ENCODE results near the gene ZNF655.

DNA sequence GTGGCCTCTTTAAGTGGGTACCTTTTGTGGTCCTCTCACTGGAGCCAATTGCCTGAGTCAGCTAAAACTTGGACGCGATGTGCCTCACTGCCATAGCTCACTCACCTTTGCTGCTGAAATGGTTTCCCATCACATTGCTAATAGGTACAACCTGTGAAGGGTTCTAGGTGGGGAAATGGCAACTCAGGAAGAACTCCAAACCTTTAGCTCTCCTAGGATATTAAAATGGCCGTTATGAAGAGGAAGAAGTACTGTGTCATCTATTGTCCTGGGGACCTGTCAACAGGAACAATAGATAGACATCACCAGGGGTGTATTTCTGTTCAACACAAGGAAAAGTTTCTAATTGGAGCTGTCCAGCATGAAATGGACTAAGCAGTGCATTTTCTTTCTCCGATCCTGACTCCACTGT, 1.2 kb upstream of the ZNF655 start:
- TF ChIP-seq, protein P1, sequence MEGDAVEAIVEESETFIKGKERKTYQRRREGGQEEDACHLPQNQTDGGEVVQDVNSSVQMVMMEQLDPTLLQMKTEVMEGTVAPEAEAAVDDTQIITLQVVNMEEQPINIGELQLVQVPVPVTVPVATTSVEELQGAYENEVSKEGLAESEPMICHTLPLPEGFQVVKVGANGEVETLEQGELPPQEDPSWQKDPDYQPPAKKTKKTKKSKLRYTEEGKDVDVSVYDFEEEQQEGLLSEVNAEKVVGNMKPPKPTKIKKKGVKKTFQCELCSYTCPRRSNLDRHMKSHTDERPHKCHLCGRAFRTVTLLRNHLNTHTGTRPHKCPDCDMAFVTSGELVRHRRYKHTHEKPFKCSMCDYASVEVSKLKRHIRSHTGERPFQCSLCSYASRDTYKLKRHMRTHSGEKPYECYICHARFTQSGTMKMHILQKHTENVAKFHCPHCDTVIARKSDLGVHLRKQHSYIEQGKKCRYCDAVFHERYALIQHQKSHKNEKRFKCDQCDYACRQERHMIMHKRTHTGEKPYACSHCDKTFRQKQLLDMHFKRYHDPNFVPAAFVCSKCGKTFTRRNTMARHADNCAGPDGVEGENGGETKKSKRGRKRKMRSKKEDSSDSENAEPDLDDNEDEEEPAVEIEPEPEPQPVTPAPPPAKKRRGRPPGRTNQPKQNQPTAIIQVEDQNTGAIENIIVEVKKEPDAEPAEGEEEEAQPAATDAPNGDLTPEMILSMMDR (tag by site-specific recombination; IDR thresholded peaks at IDR 0.05): no peak
- TF ChIP-seq KLF10 (tag by site-specific recombination; IDR thresholded peaks at IDR 0.05): no peak
- TF ChIP-seq ZNF350 (tag by site-specific recombination; IDR thresholded peaks at IDR 0.05): no peak
- TF ChIP-seq MZF1 (tag by site-specific recombination; IDR thresholded peaks at IDR 0.05; ENCODE audit: borderline replicate concordance): no peak
- TF ChIP-seq KLF1 (tag by site-specific recombination; IDR thresholded peaks at IDR 0.05): no peak
- no peak for TF ChIP-seq ZNF561 (tag by site-specific recombination; IDR thresholded peaks at IDR 0.05; ENCODE audit: borderline replicate concordance)
- TF ChIP-seq, protein P2, sequence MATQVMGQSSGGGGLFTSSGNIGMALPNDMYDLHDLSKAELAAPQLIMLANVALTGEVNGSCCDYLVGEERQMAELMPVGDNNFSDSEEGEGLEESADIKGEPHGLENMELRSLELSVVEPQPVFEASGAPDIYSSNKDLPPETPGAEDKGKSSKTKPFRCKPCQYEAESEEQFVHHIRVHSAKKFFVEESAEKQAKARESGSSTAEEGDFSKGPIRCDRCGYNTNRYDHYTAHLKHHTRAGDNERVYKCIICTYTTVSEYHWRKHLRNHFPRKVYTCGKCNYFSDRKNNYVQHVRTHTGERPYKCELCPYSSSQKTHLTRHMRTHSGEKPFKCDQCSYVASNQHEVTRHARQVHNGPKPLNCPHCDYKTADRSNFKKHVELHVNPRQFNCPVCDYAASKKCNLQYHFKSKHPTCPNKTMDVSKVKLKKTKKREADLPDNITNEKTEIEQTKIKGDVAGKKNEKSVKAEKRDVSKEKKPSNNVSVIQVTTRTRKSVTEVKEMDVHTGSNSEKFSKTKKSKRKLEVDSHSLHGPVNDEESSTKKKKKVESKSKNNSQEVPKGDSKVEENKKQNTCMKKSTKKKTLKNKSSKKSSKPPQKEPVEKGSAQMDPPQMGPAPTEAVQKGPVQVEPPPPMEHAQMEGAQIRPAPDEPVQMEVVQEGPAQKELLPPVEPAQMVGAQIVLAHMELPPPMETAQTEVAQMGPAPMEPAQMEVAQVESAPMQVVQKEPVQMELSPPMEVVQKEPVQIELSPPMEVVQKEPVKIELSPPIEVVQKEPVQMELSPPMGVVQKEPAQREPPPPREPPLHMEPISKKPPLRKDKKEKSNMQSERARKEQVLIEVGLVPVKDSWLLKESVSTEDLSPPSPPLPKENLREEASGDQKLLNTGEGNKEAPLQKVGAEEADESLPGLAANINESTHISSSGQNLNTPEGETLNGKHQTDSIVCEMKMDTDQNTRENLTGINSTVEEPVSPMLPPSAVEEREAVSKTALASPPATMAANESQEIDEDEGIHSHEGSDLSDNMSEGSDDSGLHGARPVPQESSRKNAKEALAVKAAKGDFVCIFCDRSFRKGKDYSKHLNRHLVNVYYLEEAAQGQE (tag by site-specific recombination; IDR thresholded peaks at IDR 0.05): peak; percentile 91
- TF ChIP-seq KLF9 (tag by site-specific recombination; IDR thresholded peaks at IDR 0.05; ENCODE audit: low read depth): no peak
- TF ChIP-seq YY1 (tag by site-specific recombination; IDR thresholded peaks at IDR 0.05): no peak
- TF ChIP-seq ZNF654 (tag by site-specific recombination; IDR thresholded peaks at IDR 0.05; ENCODE audit: low read depth): no peak

Data from HEK293 (cell line).